NCI-H1048 (cell line): ENCODE measurements around the gene CST7.
"Not testable (repeated sequence)": the region's sequence is repeated elsewhere in the genome, so short reads cannot be mapped to it uniquely, and the experiment has no call there.

Experiments used
- DNase-seq: peaks from one replicate; lab custom pipeline; 2025; lab: John Stamatoyannopoulos, UW

Gene CST7

DNA sequence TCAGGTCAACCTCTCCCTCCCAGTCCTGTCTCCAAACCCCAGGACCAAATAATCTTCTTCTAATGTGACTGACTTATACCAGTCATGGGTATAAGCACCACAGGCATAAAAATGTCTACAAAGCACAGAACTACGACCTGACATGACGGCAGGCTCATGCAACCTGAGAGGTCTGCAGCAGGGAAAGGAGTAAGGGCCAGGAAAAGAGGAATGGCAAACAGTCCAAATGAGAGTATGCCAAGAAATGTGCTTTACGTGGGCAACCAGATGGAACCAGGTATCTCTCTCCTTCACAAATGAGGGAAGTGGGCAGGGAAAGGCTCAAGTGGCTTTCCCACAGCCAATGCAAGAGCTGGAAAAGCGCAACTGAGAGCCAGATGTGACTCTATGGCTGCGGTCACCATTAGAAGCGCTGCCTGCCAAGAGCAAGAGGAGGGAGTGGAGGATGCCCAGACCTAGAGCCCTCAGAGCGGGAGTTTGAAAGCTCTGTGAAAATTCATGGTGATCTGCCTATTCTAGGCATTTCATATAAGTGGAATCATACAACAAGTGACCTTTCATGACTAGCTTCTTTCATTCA, 37.5 kb downstream of the CST7 start:
- no peak for DNase-seq

DNA sequence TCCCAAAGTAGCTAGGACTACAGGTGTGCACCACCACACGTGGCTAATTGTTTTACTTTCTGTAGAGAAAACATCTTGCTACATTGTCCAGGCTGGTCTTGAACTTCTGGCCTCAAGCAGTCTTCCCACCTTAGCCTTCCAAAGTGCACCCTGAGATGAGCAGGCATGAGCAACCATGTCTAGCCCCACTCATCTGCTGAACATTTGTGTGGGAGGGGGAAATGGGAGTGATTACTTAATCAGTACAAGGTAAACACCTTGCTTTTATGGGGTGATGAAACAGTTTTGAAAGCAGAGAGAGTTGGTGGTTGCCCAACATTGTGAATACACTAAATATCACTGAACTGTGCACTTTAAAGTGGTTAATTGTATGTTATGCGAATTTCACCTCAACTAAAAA, 38.2 kb downstream of the CST7 start:
- DNase-seq: no peak

DNA sequence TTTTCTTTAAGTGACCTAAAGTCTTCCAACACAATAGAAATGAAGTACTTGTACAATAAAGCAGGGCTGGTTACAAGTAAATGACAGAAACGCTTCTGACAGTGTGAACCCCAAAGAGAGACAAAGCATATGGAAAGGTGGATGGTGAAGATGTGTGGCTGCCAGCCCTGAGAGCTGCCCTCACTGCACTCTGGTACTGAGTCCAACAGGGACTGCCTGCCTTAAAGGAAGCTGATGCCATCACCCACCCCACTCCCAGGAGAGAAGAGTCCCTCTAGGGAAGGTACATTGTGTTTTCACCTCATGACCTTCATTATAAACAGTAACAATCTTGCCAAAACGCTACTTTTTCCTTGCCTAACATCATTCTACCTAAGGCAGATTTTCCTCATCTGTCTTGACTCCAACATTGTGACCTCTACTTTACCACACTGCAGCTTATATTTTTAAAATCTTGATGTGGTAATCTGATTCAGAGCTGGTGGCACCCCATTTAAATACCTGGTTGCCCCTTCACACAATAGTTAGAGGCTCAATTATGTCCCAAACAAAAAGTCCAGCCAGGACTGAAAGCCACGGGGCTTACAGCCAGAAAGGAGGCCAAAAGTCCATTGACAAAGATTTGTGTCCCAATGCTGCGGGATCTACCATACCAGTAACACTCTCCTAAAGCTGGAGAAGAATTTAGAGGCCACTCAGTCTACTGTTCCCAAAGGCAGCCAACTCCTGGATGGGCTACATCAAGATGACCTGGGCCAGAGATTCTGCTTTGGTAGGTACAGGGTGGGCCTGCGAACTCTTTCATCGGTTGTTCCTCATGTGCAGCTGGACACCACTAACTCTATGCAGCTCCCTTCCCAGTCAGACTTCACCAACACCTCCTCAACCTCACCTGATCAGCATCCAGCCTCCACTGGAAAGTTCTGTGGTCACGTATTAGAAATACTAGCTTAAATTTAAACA, 39.1 kb downstream of the CST7 start:
- no peak for DNase-seq

DNA sequence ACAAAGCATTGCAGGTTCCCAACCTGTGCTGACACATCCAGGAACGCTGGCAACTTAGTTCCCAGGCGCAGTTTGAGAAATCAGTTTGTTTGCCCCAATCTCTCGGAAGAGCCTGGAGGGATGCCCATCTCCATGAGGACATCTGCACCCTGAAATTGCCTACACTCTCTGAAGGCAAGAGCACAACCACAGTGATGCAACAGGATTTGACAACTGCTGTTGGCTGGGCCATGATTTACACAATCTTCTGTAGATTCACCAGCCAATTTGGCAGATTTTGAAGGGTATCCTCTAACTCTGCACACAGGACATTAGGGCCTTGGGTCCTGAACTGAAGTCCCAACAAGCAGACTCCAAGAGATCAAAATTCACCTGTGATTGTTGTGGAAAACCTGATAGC, 40.1 kb downstream of the CST7 start:
- no peak for DNase-seq

DNA sequence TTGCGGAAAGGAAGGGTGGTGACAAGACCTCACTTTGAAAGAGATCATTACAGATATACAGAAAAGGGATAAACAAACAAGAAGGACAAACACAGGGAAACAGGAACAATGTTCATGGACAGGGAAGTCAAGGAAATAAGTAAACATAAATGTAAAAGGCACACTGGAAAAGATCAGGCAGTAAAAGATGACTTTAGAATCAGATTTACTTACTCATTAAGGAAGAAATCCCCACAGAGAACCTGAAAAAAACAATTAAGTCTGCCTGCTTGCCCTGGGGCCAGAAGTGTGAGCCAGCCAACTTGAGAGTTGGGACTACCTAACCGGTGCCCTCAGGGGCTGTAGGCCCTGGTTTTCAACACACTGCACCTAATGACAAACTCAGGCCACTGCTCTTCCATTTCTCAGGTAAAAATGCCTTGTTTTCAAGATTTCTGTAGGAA, 41.8 kb downstream of the CST7 start:
- no peak for DNase-seq

DNA sequence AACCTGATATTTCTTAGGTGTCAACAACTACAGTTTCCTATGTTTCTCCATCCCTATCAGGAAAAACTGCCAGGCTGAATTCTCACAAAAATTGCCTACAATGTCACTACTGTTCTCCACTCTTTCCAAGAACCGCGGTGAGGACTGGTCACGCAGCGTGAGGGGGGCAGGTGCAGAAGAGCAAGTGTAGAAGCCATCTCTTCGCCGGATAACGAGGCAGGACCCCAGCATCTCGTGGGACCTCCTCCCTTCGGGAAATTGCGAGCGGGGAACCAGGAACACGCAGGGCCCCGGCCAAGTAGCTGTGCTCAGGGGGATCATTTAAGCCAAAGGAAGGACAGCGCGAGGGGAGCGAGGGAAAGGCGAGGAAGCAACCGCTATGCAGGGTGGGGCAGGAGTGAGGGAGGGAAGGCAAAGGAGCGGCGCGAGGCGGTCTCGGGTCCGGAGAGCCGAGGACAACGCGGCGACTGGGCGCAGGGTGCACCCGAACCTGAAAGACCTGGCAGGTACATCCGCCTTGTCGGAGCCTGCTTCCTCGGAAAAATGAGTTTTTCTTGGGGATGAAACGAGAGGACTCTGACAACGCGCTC, 42.9 kb downstream of the CST7 start:
- no peak for DNase-seq

DNA sequence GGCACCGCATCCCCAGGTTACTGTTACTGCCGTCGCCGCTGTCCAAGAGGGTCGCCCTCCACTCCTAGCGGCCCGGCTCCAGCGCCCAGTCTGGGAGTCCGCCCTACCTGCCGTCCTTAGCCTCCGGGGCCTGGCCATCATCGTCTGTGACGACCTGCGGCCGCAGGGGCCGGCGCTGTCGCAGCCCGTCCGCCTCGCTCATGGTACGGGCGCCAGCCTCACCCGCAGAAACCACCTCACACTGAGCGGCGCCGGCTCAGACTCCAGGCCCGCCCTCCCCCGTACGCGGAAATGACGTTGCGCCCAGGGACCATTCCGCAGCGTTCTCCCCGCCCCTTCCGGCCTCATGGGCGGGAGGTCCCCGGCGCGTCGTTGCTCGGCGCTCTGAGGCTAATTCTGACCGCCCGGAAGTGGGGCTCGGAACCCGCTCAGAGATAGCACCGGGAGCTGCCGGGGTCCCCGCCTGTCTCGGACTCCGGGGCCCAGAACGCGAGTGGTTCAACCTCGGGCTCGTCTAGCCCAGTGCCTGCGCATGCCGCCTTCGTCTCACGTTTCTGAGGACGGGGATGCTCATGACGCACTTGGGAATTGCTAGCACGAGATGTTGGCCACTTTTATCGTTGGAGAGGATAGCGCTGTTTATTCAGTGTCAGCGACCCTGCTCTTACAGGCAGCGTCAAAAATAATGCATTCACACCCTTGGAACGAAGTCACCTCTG, 43.6 kb downstream of the CST7 start, which contains the start of gene APMAP:
Gene APMAP, minus strand, starts transcription at position 265 of the 719 bp plus-strand sequence. Its CDS starts 63 bp downstream, at position 202.
- DNase-seq: peak; percentile 71

DNA sequence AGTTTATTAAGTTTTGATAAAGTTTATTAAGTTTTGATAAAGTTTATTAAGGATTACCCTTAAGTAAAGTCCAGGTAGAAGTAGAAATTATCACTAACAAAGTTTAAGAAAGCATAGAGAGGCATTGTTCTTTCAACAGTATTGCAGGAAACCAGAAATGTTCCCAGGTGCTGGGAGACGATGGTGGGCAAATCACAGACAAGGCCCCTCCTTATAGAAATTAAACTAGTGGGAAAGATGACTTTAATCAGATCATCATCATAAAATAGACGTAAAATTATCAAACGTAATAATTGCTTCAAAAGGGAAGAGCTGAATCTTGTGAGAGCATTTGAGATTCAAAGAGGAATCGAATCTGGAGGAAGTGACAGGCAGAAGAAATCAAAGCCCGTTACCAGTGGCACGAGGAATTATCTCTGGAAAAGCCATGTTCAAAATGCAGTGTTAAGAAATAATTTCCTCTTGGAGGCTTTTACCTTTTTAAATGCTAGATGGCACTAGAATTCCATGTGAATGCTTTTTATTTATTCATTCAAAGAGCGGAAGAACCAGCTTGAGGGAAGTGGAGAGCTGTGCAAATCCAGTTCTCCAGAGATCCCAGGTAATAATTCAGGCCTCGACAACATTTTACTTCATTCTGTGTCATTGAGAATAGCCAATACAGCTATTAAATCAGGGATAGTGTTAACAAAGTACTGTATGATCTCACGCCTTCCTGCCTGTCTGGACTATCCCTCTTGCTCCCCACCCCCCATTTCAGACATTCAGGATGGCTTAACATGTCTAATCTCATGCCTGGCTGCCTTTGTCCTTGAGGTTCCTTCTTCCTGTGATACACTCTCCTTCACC, 44.5 kb downstream of the CST7 start:
- DNase-seq: peak; percentile 18

DNA sequence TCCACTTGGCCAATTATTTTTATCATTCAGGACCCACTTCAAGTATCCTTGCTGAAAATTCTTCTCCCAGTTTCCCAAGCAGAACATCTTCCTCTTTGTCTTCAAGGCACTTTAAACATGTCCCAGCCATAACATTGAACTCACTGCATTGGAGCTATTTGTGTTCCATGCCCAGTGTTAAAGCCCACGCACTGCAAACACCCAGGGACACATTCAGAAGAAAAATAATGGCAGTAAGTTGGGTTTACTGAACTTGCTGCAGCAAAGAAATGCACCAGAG, 45.1 kb downstream of the CST7 start:
- no peak for DNase-seq

DNA sequence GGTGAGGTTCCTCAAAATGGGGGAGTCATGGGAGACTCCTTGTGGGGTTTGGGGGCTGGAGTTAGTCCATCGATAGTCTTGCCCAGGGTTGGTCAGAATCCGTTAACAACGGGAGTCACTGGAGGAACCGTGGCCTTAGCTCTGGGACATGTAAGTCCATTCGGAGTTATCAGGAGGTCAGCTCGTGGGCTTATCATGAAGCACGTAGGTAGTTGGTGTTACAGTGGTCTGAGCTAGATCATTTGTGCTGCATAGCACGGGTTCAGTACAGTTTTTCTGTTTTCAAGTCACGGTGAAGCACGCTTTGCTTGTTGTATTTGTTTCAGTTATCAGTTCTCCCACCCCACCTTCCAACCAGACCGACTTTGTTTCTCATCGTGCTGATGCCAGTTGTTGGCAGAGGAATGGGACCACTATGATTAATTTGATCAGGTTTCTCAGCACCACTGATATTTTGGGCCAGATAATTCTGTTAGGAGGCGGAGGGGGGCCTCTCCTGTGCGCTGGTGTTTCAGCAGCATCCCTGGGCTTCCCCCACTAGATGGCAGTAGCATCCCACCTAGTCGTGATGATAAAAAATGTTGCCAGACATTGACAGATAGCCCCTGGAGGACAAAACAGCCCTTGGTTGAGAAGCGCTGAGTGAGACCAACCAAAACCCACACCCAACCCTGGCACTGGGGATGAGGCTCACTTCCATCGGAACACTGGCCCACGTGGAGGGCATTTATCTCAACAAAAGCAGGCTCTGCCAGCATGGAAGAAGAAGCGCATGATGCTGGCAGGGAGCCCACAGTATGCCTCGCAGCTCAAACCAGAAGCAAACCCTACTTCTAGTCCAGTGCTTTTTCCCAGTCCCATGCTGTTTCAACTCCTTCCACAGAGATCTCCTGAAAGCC, 45.6 kb downstream of the CST7 start:
- DNase-seq: peak; percentile 17

DNA sequence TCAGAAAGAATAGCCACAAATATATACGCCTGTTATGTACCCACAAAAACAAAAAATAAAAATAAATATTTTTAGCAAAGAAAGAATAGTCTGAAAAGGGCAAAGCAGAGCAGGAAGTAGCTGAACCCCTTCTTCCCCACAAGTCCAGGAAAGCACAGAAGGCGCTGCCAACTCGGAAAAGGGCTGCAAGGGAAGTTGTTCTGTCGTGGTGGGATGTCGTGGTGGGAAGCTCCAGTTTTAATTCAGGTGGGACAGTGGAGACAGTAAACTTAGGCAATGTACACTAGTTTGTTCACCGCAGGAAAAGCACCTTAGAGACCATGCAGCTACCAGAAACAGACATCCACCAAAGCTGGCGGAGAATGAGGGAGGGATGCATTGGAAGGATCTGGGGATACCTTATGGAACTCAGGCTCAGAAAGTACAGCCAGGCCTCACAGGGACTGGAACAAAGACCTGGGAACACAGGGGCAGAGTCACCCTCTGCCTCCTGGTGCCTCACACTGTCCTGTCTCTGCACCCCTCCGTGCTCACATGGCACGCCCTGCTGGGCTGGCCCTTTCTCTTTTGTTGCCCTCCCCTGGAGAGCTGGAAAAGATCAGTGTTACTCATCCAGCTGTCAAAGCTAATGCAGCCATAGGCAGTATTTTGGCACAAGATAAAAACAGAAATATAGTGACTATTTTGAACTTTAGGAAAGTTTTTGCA, 46.8 kb downstream of the CST7 start:
- no peak for DNase-seq

DNA sequence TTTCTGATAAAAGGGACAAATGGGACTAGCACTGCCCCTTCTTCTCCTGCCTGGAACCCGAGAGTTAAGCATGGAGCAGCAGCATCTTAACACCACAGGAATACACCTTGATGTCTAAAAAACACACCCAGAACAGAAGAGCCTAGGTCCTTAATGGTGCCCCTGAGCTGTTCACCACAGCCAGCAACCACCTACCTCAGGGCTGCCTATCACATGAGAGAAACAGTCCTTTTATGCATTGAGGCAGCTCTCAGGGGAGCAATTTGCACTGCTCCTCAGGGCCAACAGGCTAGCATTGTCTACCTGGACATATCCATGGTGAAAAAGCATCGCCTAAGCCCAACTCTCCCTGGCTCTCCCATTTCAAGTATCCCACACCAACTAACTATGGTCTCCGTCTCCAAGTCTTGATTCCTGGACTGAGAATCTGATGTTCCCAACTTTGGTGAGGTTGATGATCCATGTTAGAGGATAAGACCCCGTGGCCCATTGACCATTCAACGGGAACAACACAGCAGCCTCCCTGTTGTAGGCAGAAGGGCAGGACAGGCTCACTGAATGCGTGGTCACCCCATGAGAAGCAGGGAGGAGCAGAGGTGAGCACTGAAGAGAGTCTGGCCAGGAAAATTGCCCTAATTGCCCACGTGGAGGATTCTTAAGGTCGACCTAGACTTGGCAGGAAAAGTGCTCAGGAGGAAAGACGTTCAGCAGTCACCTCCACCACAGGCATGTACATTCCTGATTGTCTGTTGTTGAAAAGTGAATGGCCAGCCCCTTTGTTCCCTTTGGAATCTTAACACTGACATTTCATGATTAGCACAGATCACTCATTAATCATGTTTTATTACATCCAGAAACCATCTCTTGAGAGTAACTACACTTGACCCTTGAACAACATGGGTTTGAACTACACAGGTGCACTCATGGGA, 47.6 kb downstream of the CST7 start:
- no peak for DNase-seq

DNA sequence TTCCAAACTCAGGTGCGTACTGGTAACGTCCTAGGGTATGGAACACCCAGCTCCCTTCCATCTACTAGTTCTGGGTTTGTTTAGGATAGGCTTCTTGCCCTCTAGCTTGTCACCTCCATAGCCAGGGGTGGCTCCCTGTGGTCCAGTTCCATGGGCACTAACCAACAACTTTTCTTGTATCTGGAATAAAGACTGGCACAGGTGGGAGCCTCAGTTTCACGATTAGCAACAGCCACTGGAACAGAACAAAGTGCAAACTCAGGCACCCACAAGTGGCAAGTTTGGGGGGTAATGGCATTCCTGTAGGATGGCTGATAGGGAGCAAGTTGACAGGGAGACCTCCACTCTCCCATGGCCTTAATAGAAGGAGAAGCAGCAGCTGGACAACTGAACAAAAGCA, 49.1 kb downstream of the CST7 start:
- no peak for DNase-seq

DNA sequence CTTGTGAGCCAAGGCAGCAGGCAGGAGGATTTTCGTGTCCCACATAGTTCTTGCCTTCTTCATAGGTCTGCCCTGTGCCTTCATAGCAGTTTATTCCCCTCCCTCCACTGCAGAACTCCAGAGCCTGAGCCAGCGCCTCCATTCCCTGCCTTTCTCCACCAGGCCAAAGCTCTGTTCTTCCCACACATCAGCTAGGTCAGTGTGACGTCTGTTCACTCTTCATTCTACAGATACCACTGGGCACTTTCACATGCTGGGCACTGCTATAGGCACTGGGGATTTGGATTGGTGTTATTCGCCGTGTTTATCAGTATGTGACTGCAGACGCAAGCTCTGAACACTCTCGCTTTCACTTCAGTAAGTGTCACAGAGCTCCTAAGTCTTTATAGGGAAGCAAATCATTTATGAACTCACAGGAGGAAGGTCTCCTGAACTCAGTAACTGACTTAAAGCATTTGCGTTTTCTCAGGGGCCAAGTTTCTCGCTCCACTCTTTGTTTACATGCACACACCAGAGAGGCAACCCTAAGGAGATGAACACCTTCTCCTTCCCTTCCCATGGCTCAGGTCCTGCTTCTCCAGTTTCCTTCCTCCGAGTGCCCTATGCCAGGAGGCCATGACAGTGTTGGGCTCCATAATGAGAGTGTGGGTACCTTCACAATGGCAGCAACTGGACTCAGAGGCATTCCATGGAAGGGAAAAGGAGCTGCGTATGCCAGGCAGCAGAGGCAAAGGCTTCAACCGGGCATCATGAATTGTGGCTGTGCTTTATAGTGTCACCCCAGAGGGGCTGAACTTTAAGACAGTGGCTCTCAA, 49.8 kb downstream of the CST7 start:
- no peak for DNase-seq

DNA sequence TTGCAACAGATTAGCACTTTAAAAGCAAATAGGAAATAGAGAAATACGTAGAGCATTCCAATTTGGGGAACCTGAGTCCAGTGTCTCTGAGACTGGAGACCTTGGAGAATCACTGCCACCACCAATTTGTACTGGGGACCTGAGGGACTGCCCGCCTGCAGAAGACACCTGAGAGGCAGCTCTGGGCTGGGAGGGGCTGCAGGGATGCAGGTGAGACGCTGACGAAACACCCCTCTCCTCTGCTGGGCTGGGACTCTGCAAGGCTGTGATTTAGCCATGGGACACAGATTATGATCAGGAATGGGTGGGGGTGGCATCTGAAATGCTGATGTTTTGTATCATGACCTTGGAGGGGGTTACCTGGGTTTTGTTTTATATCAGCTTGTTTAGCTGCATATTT, 50.5 kb downstream of the CST7 start:
- DNase-seq: no peak

DNA sequence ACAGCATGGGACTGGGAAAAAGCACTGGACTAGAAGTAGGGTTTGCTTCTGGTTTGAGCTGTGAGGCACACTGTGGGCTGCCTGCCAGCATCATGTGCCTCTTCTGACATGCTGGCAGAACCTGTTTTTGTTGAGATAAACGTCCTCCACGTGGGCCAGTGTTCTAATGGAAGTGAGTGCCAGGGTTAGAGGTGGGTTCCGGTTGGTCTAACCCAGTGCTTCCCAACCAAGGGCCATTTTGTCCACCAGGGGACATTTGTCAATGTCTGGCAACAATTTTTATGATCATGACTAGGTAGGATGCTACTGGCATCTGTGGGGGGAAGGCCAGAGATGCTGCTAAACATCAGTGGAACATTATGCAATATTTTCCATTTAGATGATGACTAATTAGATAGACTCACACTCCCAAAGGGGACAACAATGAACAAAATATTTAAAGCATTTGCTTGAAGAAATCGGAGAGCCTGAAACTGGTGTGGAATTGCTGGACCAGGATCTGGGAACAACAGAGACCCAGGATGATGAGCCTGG, 51.3 kb downstream of the CST7 start:
- no peak for DNase-seq

DNA sequence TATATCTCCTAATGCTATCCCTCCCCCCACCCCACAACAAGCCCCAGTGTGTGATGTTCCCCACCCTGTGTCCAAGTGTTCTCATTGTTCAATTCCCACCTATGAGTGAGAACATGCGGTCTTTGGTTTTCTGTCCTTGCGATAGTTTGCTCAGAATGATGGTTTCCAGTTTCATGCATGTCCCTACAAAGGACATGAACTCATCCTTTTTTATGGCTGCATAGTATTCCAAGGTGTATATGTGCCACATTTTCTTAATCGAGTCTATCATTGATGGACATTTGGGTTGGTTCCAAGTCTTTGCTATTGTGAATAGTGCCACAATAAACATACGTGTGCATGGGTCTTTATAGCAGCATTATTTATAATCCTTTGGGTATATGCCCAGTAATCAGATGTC, 52.3 kb downstream of the CST7 start:
- not testable (repeated sequence) for DNase-seq

DNA sequence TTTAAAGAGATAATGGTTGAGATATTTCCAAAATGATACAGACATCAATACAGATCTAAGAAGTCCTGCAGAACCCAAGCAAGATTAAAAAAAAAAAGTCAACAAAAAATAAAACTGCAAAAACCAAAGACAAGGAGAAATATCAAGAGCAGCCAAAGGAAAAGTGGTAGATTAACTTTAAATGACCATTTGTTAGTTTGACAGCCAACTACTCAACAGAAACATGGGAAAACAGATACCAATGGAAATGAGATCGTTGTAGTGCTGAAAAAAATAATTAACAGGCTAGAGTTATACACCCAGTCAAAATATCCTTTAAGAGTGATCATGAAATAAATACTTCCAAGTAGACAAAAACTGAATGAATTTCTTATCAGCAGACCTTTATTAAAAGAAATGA, 53.9 kb downstream of the CST7 start:
- DNase-seq: no peak
